CD4-positive, alpha-beta T cell treated with Interleukin-21 for 1 hour (primary cell): ENCODE measurements around the gene SETBP1.

Source experiments
- DNase-seq: peaks from one replicate; pipeline ENCODE4 v3.0.0-alpha.2; 2020

SETBP1 gene

DNA sequence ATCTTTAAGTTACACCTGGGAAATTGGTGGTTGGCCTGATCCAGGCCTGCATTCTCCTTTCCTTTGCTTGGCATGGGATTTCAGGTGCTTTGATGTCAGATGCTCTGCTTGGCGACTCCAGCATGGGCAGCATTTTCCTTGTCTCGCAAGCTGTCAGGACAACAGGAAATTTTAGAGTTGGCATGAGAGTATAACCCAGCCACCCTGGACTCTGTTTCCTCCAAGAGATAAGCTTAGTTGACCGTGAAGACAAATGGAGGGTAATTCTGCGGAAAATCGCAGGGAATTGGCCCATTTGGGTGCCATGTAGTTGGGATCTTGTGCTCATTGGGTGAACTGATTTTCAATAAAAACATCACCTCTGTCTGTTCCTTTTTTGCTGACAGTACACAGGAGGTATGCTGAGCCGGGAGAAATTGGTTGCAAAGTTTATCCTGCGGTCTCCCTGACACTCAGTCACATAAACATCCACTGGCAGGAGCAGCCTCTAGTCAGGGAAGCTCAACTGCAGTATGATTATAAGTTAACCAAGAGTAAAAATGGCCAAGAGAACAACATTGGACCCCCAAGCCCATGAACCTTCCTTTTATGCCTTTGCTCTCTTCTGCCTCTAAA lies 409.9 kb downstream of the SETBP1 start:
- DNase-seq: no peak

DNA sequence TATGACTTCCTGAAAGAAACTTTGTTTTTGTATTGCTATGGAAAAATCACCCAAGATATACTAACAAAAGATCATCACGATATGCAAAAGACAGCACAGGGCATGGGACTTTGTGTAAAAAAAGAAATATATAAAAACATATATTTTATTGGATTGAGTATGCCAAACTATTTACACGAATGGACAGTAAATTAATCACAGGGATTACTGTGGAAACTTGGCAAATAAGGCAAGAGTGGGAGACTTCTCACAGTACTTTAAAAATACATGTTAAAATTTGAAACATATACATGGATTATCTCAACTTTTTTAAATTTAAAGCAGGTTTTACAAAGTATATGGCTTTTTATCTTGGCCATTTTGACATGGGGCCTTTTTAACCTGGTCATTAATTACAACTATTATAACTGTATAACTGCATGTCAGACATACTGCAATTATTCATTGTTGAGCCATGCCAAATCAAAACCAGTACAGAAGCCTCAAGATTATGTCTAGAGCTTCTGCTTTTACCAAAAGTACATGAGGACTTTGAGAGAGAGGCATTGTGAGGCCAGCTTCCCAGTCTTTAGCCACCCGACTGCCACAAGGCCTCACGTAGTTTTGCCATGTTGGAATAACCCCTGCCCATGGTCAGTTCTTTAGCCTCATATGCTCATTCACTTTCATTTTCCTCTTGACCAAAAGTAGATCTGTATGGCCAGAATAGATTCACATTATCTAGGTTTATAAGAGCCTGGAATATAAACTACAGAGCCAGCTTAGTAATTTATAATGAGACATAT lies 419.8 kb downstream of the SETBP1 start:
- no peak for DNase-seq

DNA sequence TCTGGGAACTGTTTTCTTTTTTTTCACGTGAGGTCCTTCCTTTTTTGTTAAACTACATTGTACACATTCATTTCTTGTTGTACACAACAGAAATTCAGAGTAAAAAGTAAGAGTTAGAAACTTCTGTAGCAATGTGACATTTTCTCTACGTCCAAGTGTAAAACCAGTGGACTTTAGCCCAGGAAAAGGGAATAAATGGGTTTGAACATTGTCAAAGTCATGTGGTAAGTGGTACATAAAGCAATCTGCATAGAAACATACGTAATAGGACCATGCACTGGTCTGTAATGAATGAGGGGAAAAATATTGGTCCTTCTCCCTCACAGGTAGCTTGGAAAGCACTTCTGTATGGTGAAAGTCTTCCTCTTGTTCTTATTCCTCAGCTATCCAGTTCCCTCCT lies 421.4 kb downstream of the SETBP1 start:
- DNase-seq: no peak

DNA sequence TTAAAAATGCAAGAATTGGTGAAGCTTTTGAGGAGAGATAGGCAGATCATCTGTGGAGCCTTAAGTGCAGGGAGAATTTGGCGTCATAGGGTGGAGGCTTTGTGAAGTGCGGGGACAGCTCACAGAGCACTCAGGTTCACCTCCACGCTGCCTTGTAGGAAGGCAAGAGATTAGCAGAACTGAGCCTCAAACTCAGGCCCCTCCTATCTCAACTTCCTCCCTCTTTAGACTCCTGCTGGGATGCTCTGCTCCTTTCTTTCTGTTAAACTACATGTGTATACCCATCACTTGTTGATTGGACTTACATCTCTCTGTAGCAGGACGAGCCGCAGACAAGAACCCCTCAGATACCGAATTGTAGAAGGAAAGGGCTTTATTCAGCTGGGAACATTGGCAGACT lies 422.2 kb downstream of the SETBP1 start:
- DNase-seq: no peak

DNA sequence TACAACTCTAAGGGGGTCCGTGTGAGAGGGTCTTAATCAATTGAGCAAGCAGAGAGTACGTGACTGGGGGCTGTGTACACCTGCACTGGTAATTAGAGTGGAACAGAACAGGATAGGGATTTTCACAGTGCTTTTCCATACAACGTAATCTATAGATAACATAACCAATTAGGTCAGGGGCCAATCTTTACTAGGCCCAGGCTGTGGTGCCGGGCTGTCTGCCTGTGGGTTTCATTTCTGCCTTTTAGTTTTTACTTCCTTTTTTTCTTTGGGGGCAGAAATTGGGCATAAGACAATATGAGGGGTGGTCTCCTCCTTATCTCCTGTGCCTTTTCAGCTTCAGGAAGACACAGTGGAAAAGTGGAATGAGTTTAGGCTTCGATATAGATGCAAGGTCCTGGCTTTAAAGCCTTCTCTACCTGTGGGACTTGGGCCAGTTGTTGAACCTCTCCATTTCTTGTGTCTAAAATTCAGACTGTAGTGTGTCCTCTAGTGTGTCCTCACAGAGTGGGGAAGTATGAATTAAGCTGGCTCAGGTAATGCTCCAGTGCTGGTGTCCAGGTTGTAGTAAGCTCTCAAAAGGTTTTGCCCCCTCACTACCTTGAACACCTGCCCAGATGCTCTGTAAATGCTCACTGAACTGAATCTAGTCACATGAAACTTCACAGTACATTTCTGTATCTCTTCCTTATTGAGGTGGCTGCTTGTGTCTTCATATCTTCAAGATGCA lies 422.8 kb downstream of the SETBP1 start:
- DNase-seq: no peak

DNA sequence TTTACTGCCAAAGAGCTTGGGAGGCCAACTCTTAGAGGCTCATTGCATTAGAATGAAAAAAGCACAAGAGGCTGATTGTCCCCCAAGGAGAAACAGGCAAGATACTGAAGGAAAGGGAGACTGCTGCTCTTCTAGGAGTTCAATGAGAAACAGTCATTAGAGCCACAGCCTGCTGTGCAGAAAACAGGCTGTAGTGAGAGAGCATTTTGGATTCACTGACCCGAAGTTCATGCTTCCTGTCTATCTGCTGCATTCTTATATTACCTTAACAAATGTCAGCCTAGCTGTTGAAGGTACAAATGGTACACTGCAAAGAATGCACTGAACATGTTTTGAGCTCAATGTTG lies 423.3 kb downstream of the SETBP1 start:
- no peak for DNase-seq

DNA sequence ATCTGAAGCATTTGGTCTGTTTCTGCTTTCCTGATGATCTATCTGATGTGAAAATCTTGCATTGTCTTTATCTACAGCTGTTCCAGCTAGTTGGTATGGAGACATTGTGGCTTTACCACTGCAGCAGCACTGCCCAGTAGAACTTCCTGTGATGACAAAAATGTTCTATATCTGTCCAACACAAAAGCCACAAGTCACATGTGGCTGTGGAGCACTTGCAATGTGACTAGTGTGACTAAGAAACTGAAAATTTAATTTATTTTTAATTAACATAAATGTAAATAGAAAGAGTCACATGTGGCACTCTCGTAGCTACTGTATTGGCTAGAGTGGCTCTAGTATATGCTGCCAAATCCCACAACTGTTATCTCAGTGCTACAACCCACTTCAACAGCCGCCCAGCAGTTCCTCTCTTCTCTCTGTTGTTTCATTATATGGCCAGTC lies 425.7 kb downstream of the SETBP1 start:
- DNase-seq: peak; percentile 53

DNA sequence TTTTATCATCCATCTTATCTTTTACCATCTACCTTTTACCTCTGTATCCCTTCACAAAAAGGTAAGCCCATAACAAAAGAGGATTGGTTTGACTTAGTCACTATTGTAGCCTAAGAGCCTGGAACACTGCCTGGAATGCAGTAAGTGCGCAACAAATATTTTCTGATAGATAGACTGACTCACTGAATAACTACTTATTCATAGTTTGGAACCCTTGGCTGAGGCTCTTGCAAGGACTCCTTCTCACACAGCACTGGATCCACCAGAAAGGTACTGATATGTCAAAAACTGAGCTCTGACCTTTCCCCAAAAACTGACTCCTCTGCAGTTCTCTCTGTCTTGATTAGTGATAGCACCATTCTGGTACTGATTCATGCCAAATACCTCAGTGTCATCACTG lies 426.7 kb downstream of the SETBP1 start:
- DNase-seq: no peak

DNA sequence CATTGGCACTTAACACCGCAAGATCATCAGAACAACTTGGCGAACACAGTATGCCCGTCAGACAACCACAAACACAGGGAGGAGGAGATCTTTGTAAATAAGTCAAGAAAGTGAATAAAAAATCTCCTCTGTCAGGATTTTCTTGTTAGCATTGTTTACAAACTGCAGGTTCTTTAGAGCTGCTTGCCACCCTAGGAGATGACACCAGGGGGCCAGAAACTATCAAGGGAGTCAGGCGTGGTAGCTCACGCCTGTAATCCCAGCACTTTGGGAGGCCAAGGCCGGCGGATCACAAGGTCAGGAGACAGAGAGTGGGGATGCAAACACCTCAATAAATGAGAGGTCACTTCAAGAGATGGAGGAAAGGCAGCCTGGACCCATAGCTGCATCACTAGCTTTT lies 428.1 kb downstream of the SETBP1 start:
- DNase-seq: no peak

DNA sequence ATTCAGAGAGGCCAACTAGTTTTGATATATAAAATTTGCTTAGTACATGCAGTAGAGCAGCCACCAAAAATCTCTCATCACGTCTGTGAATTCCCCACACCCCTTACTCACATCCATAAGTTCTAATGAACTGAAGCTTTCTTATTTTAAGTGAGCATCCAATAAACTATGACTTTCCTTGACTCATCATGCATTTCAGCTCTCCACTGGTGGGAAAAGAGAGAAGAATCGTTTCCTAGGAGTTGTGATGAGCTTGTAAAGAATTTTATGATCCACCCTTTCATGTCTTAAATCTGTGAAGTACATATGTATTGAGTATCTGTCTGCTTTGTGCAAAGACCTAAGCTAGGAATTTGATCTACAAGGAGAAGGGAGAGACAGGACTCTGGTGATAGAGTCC lies 428.6 kb downstream of the SETBP1 start:
- DNase-seq: no peak

DNA sequence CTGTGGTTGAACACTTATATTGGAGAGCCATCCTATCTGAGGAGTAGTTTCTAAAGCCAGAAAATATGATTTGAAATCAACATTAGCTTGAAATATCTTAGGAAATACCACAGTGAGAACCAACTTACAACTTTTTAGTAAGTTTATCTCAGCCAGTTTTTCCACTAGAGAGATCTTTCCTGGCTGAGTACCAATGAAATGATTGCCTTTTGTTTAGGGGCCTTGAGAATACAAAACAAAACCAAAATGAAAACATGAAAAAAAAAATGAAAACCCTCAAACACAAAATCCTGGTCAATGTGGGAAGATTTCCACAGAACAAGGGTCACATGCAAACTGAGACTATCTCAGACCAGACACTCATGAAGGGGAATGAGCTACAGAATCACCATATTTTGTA lies 429.0 kb downstream of the SETBP1 start:
- no peak for DNase-seq

DNA sequence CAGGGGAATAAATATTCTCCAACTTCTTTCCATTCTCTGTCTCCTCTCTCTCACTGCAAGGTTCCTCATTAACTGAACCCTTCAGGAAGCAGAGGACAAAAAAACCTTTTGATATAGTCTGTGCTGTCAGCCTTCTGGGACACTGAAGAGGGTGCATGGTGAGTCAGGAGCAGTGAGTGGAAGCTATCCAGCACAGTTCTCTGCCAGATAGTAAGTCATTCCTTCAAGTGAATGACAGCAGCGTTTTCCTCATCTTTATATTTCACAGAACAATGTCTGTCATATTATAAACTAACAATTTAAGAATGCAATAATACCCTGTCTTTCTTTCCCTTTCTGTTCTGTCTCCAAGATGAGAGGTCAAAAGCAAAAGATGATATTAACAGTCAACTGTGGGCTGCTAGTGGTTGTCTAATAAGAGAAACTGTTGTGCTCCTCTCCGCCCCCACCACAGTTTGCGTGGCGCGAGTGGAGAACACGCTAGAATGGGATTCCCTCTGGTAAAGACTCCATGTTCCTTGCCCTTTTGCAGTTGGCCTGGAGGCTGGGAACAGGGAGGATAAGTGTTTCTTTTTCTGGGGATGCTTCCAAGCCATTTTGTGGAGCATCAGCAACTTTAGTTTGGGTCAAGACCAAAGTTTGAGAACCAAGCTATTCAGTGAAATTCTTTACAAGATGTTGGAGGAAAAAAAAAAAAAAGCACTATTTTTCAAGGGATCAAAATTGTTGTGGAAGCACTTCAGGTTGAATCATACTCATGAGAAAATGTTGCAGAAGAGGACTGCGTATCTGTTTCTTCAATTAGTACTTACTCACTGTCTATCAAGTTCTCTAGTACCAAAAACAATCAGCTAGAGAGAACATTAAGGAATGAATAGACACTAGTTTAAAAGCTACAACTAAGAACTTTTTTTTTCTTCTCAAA lies 430.2 kb downstream of the SETBP1 start:
- DNase-seq: no peak

DNA sequence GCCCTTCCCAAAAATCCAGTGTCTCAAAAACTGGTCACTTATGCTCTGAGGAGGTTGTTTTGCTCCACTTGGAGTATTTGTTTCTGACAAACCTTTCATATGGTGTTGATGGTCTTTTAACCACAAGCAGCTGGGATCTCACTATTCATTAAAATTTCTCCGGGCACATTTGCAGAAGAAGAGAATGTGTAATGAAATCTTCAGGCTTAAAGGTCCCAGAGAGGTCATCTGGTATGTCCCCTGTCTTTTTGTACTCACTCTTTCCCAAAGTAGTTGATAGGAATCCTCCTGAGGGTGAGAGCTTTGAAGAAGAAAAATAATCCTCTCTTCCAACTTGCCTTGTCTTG lies 430.8 kb downstream of the SETBP1 start:
- no peak for DNase-seq

DNA sequence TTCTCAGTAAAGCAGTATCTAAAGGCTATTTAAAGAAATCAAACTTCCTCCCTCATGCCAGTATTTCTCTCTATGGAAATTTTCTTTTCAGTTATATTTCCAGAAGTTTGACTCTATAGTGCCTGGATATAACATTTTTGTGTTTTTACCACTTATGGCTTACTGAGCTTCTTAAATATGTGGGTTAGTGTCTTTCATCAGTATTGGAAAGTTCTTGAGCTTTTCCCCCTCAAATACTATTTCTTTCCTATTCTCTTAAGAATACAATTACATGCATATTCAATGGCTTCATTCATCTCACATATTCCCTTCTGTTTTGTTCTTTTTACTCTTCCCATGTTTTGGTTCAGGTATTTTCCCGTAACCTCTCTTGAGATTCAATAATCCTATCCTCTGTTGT lies 432.0 kb downstream of the SETBP1 start:
- DNase-seq: no peak

DNA sequence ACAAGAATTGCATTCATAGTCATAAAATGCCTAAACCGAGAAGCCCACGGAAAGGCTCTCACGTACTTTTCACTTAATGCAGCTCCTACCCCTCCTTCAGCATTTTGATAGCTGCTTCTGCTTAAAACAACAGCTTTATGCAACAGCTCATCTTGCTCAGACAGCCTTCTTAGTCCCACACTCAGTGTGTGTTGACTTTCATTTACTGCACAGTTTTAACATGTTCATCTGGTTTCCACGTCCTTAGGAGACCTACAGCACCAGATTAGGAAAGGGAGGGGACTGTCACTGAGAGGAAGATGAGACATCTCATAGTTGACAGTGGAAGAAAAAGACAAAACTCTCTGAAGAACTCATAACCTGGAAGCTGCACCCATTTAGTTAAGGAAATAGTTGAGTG lies 435.4 kb downstream of the SETBP1 start:
- DNase-seq: no peak
